ENCODE results near the gene NRIP3.

- no peak for TF ChIP-seq CTCF (optimal IDR thresholded peaks at IDR 0.05 in 1 of 3, IDR thresholded peaks at IDR 0.05 in 1 of 3, conservative IDR thresholded peaks at IDR 0.05 in 1 of 3; ENCODE audit: extremely low read depth in 1 of 3, insufficient read depth in 2 of 3, low read length in 3 of 3)
- TF ChIP-seq EZH2 (IDR thresholded peaks at IDR 0.05; ENCODE audit: low read length), result no peak
Measured at GRCh38 chr11:9037046-9037780, 33.4 kb upstream of the NRIP3 start.
